PFSK-1 (cell line): Measurements from ENCODE around the gene CD22.

Source experiments
- FOXP2 ChIP-seq: optimal IDR thresholded peaks from 2 replicates; pipeline ENCODE3; 2011; ENCODE audit warnings: borderline replicate concordance, control low read depth, inconsistent platforms; ENCODE audit not compliant: insufficient read depth; ENCODE audit errors: extremely low read length, extremely low read depth
- POLR2AphosphoS5 ChIP-seq: IDR thresholded peaks from 2 replicates; pipeline ENCODE4 v1.6.1; 2012; ENCODE audit warnings: low read depth, mild to moderate bottlenecking, control low read depth, low read length, moderate library complexity
- REST ChIP-seq, 2 experiments: IDR thresholded peaks; 2 replicates each; pipeline versions ENCODE4 v1.6.1 to v1.8.0; 2011 to 2012; ENCODE audit warnings: low read depth in 2 of 2, low read length in 2 of 2, control low read depth in 1 of 2, inconsistent platforms in 1 of 2, mild to moderate bottlenecking in 1 of 2, moderate library complexity in 1 of 2; ENCODE audit not compliant: insufficient read depth in 1 of 2
- SIN3A ChIP-seq: IDR thresholded peaks from 2 replicates; pipeline ENCODE4 v1.6.1; 2012; ENCODE audit warnings: mild to moderate bottlenecking, low read length, moderate library complexity, borderline replicate concordance; ENCODE audit not compliant: insufficient read depth
- TAF1 ChIP-seq: IDR thresholded peaks from 2 replicates; pipeline ENCODE4 v1.6.1; 2012; ENCODE audit warnings: low read length, control low read depth, borderline replicate concordance; ENCODE audit not compliant: insufficient read depth

GRCh38 chr19:35320065-35320713, 8.8 kb upstream of the CD22 start:
- TF ChIP-seq POLR2AphosphoS5 (no peak), REST (IDR thresholded peaks at IDR 0.05; ENCODE audit: insufficient read depth in 1 of 2, low read depth in 2 of 2, low read length in 2 of 2) (no peak), SIN3A (no peak), TAF1 (no peak), FOXP2 (no peak)
